ENCODE data around the gene CHAMP1. TPM values are rescaled to one million over a fixed set of nuclear protein-coding genes. Genes with fewer than 3 reads are reported as not detected.

The CHAMP1 gene
- total RNA-seq, 2 donors from 2014 or later, result 39.4 to 42.3 TPM

DNA sequence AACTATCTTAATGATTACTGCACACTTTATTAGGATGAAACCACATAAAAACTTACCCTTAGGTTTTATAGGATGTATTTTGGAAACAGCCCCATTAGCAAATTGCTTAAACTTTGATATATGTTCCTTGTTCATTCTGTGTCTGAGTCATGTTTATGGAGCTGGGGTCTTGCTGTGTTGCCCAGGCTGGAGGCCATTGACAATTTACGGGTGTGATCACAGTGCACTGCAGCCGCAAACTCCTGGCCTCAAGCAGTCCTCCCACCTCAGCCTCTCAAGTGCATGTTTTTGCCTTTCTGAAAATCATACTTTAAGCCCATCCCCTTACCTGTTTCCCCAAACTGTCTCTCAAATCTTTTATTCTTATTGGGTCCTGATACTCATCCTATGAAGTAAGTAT, 5.2 kb upstream of the CHAMP1 start:
- Mint-ChIP-seq H3K27ac (no peak overlapping the region), H3K4me3 (no peak overlapping the region), H3K27me3 (ENCODE audit: low read depth) (no peaks in the 10 kb centered on the region), H3K9me3 (no peaks in the 10 kb centered on the region), H3K36me3 (ENCODE audit: insufficient read depth in 2 of 2) (peaks cover 6 to 7% of the 10 kb centered on the region in 2 donors), H3K4me1 (ENCODE audit: low read depth) (peaks cover 19% of the 10 kb centered on the region)
- ATAC-seq (replicated peaks in 1 of 2) (no peak), DNase-seq (no peak)

DNA sequence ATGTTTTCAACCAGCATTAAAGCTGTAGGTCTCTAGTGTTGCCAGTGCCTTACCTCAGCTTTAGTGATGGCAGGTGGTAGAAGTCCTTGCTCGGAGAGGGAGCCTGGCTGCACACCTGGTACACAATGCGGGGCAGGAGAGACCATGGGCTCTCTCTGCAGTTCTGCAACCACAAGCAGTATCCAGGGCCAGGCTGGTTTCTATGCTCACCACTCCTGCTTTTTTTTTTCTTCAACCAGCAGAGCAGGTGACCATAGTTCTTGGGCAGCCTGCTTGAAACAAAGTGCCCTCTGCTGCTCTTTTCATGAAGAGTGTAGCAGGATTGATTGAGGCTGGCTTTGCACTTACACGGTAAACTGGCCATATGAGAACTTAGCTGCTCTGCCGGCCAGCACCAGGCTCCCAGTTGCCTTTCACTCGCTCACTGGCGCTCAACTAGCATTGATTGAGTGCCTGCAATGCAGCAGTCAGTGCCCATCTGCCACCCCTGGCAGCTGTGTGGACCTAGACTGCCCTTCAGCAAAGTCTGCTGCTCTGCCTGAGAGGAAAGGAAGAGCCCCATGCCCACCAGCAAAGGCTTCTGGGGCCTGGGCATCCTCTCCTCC, 4.4 kb upstream of the CHAMP1 start:
- H3K27me3 Mint-ChIP-seq (ENCODE audit: low read depth), result no peaks in the 10 kb centered on the region
- DNase-seq (no peak), ATAC-seq (replicated peaks in 1 of 2) (no peak)
- no peak overlapping the region for H3K4me3 Mint-ChIP-seq
- H3K36me3 Mint-ChIP-seq (ENCODE audit: insufficient read depth in 2 of 2), result peaks cover 7 to 8% of the 10 kb centered on the region in 2 donors
- H3K27ac Mint-ChIP-seq, result no peak overlapping the region
- H3K9me3 Mint-ChIP-seq, result no peaks in the 10 kb centered on the region
- peaks cover 22% of the 10 kb centered on the region for H3K4me1 Mint-ChIP-seq (ENCODE audit: low read depth)

DNA sequence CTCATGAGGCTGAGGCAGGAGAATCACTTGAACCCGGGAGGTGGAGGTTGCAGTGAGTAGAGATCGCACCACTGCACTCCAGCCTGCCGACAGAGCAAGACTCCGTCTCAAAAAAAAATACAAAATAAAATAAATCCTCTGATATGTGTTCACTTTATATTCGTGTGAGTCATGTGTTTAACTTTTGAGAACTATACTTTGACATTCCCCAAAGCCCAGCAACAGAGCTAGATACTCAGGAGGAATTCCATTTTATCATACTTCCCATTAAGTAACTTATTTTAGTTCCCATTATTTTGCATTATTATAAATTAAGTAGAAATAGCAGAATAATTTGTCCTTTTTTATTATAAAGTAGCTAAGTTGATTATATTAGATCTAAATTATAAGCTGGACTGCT, 3.3 kb upstream of the CHAMP1 start:
- ATAC-seq (replicated peaks in 1 of 2) (no peak), DNase-seq (no peak)
- Mint-ChIP-seq H3K27ac (no peak overlapping the region), H3K27me3 (ENCODE audit: low read depth) (no peaks in the 10 kb centered on the region), H3K9me3 (no peaks in the 10 kb centered on the region), H3K4me3 (no peak overlapping the region), H3K36me3 (ENCODE audit: insufficient read depth in 2 of 2) (peaks cover 7 to 12% of the 10 kb centered on the region in 2 donors), H3K4me1 (ENCODE audit: low read depth) (peaks cover 32% of the 10 kb centered on the region)

DNA sequence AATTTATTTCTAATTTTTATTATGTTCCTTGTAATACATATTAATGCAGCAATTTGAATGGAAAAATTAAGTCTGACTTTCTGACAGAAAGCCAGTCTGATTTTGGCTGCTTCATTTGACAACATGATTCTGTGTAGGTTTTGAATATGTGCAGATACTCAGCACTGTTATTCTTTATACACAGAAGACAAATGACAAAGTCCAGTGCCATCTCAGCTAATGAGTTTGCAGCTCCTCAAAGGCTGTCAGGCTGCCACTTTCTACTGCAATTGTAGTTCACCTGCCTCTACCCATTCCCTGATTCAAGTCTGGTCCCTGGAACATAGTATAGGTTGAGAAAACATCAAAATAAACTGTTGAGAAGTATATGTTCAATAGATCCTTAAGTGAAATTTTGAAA, 2.9 kb upstream of the CHAMP1 start:
- DNase-seq (no peak), ATAC-seq (replicated peaks in 1 of 2) (no peak)
- Mint-ChIP-seq H3K9me3 (no peaks in the 10 kb centered on the region), H3K4me3 (no peak overlapping the region), H3K27ac (no peak overlapping the region), H3K27me3 (ENCODE audit: low read depth) (no peaks in the 10 kb centered on the region), H3K36me3 (ENCODE audit: insufficient read depth in 2 of 2) (peaks cover 7% of the 10 kb centered on the region in 2 donors), H3K4me1 (ENCODE audit: low read depth) (peaks cover 36% of the 10 kb centered on the region)

DNA sequence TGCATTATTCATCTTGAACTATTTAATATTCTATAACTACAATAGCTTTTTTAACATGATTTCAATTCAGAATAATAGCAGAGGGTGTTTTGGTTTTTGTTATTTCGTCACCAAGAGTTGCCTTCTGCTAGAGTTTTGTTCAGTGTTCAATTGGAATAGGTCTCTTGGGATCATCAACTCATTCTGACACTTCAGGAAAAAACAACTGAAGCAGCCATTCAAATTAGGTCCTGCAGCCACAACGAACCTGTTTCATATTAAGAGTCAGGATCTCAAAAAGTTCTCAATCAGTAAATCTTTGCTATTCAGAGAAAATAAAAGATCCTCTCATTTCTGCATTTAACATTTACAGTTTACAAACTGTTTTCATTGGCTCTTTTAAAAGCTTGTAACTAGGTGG, 2.4 kb upstream of the CHAMP1 start:
- H3K36me3 Mint-ChIP-seq (ENCODE audit: insufficient read depth in 2 of 2), result peaks cover 4 to 6% of the 10 kb centered on the region in 2 donors
- no peaks in the 10 kb centered on the region for H3K27me3 Mint-ChIP-seq (ENCODE audit: low read depth)
- H3K4me3 Mint-ChIP-seq, result no peak overlapping the region
- ATAC-seq (replicated peaks in 1 of 2), result no peak
- peaks cover 41% of the 10 kb centered on the region for H3K4me1 Mint-ChIP-seq (ENCODE audit: low read depth)
- no peak overlapping the region for H3K27ac Mint-ChIP-seq
- no peak for DNase-seq
- H3K9me3 Mint-ChIP-seq, result no peaks in the 10 kb centered on the region

DNA sequence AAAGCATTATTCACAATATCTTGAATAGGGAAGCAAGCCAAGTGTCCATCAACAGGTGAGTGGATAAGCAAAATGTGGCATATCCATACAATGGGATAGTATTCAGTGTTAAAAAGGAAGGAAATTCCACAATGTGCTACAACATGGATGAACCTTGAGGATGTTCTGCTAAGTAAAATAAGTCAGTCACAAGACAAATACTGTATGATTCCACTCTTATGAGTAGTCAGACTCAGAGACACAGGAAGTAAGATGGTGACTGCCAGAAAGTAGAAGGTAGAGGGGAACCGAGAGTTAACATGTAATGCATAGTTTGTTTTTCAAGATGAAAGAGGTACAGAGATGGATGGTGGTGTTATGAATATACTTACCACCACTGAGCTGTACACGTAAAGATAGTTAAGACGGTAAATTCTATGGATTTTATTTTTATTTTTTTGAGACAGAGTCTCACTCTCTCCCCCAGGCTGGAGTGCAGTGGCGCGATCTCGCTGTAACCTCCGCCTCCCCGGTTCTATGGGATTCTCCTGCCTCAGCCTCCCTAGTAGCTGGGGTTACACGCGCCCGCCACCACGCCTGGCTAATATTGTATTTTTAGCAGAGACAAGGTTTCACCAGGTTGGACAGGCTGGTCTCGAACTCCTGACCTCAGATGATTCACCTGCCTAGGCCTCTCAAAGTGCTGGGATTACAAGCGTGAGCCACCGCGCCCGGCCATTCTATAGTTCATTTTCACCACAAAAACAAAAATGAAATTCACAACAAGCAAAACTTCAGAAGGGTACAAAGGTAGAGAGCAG, 1.0 kb upstream of the CHAMP1 start:
- ATAC-seq (replicated peaks in 1 of 2) (peak; percentile 63 to 69), DNase-seq (peak; percentile 53 to 54)
- Mint-ChIP-seq H3K36me3 (ENCODE audit: insufficient read depth in 2 of 2) (peaks cover 4 to 6% of the 10 kb centered on the region in 2 donors), H3K9me3 (no peaks in the 10 kb centered on the region), H3K4me3 (peak overlapping the region; percentile 85 to 86), H3K27me3 (ENCODE audit: low read depth) (no peaks in the 10 kb centered on the region), H3K27ac (peak overlapping the region; percentile 87), H3K4me1 (ENCODE audit: low read depth) (peaks cover 55% of the 10 kb centered on the region)

DNA sequence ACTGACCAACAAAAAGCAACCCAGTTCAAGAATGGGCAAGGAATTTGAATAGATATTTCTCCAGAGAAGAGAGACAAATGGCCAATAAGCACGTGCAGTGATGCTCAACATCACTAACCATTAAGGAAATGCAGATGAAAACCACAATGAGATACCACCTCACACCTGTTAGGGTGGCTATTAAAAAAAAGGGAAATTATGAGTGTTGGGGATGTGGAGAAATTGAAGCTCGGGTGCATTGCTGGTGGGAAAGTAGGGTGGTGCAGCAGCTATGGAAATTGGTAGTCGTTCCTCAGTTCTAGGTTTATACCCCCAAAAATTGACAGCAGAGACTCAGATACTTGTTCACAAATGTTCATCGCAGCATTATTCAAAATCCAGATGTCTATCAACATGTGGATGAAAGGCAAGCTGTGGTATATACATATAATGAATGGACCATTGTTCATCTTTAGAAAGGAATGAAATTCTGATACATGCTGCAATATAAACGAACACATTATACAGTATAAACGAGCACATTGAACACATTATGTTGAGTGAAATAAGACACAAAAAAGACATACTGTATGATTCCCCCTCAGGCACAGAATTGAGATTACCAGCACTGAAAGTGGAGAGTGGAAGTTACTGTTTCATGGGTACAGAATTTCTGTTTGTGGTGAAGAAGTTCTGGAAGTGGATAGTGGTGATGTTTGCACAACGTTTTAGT, 927 bp downstream of the CHAMP1 start:
- peaks cover 74% of the 10 kb centered on the region for H3K4me1 Mint-ChIP-seq (ENCODE audit: low read depth)
- H3K4me3 Mint-ChIP-seq, result peak overlapping the region; percentile 86 to 87
- no peaks in the 10 kb centered on the region for H3K27me3 Mint-ChIP-seq (ENCODE audit: low read depth)
- peaks cover 9 to 16% of the 10 kb centered on the region in 2 donors for H3K36me3 Mint-ChIP-seq (ENCODE audit: insufficient read depth in 2 of 2)
- no peaks in the 10 kb centered on the region for H3K9me3 Mint-ChIP-seq
- ATAC-seq (replicated peaks in 1 of 2) (no peak), DNase-seq (no peak)
- H3K27ac Mint-ChIP-seq, result peak overlapping the region; percentile 48

DNA sequence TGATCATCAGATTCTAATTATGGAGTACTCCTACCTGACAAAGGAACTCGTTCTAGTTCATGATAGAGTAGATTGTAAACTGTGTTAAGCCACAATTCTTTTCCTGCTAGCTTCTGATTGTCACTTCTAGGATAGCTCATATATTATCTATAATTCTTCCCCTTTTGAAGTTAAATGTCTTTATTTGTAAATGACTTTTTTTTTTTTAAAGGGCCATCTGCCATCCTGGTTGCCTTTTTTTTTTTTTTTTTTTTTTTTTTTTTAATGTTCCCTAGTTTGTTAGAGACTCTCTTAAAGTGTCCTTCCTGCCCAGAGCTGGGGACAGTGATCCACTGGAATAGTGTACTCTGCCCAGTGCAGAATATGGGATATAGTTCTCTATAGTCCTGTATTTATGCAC, 4.3 kb downstream of the CHAMP1 start:
- no peaks in the 10 kb centered on the region for H3K27me3 Mint-ChIP-seq (ENCODE audit: low read depth)
- H3K4me3 Mint-ChIP-seq, result peak overlapping the region; percentile 12 to 56
- ATAC-seq (replicated peaks in 1 of 2), result no peak
- peaks cover 15 to 37% of the 10 kb centered on the region in 2 donors for H3K36me3 Mint-ChIP-seq (ENCODE audit: insufficient read depth in 2 of 2)
- H3K4me1 Mint-ChIP-seq (ENCODE audit: low read depth), result peaks cover 89% of the 10 kb centered on the region
- no peaks in the 10 kb centered on the region for H3K9me3 Mint-ChIP-seq
- peak overlapping the region; percentile 91 for H3K27ac Mint-ChIP-seq
- no peak for DNase-seq

DNA sequence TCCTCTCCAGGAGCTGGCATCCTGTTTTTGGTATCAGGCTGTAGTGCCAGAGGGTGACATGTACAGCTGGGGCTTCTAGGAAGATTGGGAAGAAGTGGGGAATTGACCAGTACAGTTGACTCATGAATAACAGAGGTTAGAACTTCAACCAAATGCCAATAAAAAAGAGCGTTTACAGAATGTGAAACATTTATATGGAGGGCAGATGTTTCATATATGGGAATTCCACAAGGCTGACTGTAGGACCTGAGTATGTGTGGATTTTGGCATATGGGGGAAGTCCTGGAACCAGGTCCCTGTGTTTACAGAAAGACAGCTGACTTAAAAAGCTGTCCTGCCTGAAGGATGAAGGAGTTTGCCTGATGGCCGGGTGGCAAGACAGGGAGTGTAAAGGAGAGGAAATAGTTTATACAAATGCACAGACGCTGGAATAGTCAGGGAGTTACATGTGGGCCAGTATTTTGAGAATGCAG, 5.2 kb downstream of the CHAMP1 start:
- Mint-ChIP-seq H3K27me3 (ENCODE audit: low read depth) (no peaks in the 10 kb centered on the region), H3K36me3 (ENCODE audit: insufficient read depth in 2 of 2) (peaks cover 21 to 45% of the 10 kb centered on the region in 2 donors), H3K4me3 (peak overlapping the region; percentile 8 to 12), H3K4me1 (ENCODE audit: low read depth) (peaks cover 93% of the 10 kb centered on the region), H3K9me3 (no peaks in the 10 kb centered on the region), H3K27ac (peak overlapping the region; percentile 91)
- ATAC-seq (replicated peaks in 1 of 2), result no peak
- no peak for DNase-seq

DNA sequence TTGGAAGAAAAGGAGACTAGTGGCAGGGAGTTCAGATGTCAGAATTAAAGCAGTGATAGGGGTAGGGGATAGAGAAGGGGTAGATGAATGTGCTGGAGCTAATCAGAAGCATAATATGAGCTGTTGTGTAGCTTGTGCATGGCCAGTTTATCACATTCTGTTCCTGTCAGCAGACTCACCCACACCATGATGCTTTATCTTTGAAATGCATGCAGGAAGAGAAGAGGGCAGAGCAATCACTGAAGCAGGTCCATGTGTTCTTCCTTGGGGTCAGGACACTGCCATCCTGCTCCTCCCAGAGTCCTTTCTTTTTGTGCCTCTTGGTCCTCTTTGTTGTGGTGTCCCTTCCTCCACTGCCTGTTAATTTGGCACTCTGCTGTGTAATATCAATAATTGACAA, 5.8 kb downstream of the CHAMP1 start:
- Mint-ChIP-seq H3K27ac (peak overlapping the region; percentile 91), H3K36me3 (ENCODE audit: insufficient read depth in 2 of 2) (peaks cover 23 to 48% of the 10 kb centered on the region in 2 donors), H3K9me3 (no peaks in the 10 kb centered on the region), H3K4me3 (peak overlapping the region in 1 of 2 donors; percentile 12), H3K4me1 (ENCODE audit: low read depth) (peaks cover 95% of the 10 kb centered on the region), H3K27me3 (ENCODE audit: low read depth) (no peaks in the 10 kb centered on the region)
- DNase-seq, result no peak
- ATAC-seq (replicated peaks in 1 of 2), result no peak

DNA sequence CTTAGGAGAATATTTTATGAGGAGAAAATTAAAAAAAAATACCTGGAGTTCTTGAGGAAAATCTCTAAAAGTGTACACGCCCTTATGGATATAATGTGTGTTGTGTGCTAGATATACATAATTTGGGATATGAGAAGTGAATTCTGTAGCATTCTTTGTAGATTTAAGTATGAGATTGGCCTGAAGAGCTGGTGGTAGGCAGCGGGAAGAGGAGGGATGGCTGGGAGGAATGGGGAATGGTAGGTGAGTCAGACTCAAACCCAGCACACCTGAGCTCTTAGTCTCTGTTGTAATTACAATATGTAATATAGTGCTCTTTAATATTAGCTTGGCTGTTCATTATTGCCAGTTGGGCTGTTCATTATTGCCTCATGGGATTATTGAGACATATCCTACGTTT, 7.0 kb downstream of the CHAMP1 start:
- no peak for DNase-seq
- Mint-ChIP-seq H3K27ac (no peak overlapping the region), H3K27me3 (ENCODE audit: low read depth) (no peaks in the 10 kb centered on the region), H3K9me3 (no peaks in the 10 kb centered on the region), H3K36me3 (ENCODE audit: insufficient read depth in 2 of 2) (peaks cover 26 to 51% of the 10 kb centered on the region in 2 donors), H3K4me1 (ENCODE audit: low read depth) (peaks cover 95% of the 10 kb centered on the region), H3K4me3 (no peak overlapping the region)
- no peak for ATAC-seq (replicated peaks in 1 of 2)

DNA sequence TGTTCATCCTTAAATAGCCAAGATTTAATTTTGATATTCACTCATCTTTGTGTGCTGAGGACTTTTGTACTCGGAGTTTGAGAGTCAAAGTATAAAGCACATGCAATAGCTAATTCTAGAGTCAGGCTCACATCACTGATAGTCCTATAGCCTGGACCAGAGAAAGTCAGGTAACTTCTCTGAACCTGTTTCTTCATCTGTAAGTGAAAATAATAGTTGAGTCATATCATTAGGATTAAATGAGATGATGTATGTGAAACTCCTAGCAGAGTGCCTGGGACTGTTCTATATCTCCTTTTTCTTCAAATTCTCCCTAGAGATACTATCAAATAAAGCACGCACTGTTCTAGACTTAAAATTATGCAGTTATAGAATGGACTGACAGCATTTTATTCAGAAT, 9.0 kb downstream of the CHAMP1 start:
- Mint-ChIP-seq H3K4me3 (peak overlapping the region in 1 of 2 donors; percentile 76), H3K27ac (no peak overlapping the region), H3K36me3 (ENCODE audit: insufficient read depth in 2 of 2) (peaks cover 26 to 51% of the 10 kb centered on the region in 2 donors), H3K27me3 (ENCODE audit: low read depth) (no peaks in the 10 kb centered on the region), H3K9me3 (no peaks in the 10 kb centered on the region), H3K4me1 (ENCODE audit: low read depth) (peaks cover 84% of the 10 kb centered on the region)
- ATAC-seq (replicated peaks in 1 of 2), result peak; percentile 46 to 55
- no peak for DNase-seq

DNA sequence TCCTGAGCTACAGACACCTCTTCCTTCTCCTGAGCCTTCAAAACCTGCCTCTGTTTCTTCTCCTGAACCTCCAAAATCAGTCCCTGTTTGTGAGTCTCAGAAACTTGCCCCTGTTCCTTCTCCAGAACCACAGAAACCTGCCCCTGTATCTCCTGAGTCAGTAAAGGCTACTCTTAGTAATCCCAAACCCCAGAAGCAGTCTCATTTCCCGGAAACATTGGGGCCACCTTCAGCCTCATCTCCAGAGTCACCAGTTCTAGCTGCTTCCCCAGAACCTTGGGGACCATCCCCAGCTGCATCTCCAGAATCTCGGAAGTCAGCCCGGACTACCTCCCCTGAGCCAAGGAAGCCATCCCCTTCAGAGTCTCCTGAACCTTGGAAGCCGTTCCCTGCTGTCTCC, 10.0 kb downstream of the CHAMP1 start:
- Mint-ChIP-seq H3K9me3 (no peaks in the 10 kb centered on the region), H3K36me3 (ENCODE audit: insufficient read depth in 2 of 2) (peaks cover 26 to 49% of the 10 kb centered on the region in 2 donors), H3K27ac (peak overlapping the region; percentile 88), H3K4me1 (ENCODE audit: low read depth) (peaks cover 74% of the 10 kb centered on the region), H3K27me3 (ENCODE audit: low read depth) (no peaks in the 10 kb centered on the region), H3K4me3 (peak overlapping the region; percentile 20 to 76)
- ATAC-seq (replicated peaks in 1 of 2) (peak; percentile 45 to 79), DNase-seq (peak in 1 of 2 donors; percentile 11)

All from activated T-cell treated with anti-CD3 and anti-CD28 coated beads, Interleukin-2, amount 50 U/mL, for 72 hours (primary cell).